HG03439 (cell line): ENCODE data around the gene ZFPL1.

ENCODE experiments used
- ATAC-seq: cut with Tn5 transposase; IDR thresholded peaks from one replicate; pipeline ENCODE4 v1.9.1; 2021; ENCODE audit warnings: mild to moderate bottlenecking, moderate library complexity; ENCODE audit not compliant: unreplicated experiment

Gene ZFPL1

DNA sequence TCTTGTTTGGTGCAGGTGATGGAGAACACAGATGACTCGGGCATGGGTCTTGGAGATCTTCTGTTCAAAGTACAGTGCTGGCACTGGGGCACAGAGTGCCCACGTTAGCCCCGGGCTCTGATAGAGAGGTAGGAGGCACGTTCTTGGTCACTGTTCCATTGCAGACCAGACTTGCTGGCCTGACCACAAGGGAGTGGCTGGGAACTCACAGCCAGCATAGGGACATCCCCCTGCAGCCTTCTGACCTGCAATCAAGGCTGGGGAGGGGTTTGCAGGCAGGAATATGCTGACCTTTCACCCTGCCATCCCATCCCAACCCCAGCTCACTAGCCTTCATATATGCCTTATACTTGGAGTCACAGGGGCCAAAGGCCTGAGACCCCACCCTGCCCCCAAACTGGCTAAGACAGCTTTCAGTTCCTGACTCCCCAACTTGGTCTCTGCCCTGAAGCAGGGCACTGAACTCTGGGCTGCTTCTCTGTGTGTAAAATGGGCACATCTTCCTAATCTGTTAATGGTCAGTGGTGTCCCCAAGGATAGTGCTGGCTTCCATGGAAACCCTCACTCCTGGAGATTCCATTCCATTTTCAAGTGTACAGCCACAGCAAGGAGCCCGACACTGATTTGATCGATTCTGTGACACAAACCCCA lies 42.7 kb downstream of the ZFPL1 start:
- no peak for ATAC-seq

GRCh38 chr11:65127473-65128181 lies 43.6 kb downstream of the ZFPL1 start:
- no peak for ATAC-seq

DNA sequence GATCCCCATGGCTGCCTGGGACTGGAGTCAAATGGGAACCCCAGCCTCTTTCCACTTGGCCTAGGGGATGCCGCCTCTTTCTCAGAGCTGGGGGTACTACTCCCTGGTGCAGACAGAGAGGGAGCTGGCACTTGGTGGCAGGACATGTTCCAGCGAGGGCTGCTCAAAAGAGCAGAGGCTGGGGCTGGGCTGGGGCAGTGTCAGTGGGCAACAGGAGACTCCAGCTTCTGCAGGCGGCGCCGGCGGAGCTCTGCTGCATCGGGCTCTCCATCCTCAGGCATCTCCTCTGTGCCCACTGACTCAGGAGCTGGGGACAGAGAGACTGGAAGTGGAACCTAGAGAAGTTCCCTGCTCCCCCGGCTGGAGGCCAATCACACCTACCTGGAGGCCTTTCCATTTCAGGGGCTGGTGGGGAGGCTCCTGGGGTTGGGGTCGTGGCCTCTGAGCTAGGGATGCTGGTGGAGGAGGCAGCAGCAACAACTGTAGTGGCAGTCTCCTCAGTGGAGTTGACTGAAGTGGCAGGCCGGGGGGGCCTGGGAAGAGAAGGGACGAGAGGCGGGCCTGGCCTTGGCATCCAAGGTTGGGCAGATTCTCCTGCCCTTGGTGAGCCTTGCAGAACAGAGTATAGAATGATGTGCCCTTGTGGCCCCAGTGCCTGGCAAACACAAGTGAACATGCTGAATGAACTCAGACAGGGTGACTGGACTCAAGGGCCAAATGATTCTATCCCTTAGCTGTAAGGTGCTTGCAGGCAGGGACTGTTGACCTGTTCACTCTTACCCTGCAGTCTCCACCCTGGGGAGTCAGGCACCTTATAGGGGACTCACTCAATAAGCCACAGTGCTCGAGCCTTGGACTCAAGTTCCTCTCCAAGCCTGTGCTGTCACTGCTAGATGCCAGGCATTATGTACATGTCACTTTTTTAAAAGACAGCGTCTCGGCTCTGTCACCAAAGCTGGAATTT lies 44.4 kb downstream of the ZFPL1 start:
- no peak for ATAC-seq

- ATAC-seq: no peak
Measured at GRCh38 chr11:65129649-65130441, 45.8 kb downstream of the ZFPL1 start.

DNA sequence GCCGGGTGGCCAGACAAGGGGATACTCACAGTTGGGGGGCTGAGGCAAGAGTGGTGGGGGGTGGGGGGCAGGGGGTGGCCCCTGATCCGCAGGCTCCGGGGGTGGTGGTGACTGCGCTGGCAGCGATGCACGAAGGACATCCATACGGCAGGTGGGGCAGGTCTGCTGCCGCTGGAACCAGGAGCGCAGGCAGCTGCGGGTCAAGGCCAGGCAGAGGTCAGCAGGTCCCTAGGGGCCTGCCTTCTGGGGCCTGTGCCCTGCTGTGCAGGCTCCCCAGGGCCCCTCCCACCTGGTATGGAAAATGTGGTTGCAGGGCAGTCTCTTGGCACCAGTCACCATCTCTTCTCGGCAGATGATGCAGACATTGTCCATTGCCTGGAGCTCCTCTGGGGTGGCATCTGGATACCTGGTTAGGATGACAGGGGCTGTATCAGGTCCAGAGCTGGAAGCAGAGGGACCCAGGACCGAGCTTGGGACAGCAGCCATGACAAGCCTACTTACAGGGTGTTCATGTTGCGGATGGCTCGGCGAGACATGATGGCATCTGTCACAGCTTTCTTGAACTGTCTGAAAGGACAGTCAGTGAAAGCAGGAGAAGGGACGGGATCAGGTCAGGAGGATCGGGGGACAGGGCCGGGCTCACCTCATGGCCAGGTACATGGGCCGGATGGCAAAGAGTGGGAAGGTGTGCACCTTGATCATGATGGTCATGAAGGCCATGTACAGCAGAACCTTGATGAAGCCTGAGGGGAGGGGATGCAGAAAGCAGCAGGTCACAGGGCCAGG lies 46.8 kb downstream of the ZFPL1 start:
- no peak for ATAC-seq

DNA sequence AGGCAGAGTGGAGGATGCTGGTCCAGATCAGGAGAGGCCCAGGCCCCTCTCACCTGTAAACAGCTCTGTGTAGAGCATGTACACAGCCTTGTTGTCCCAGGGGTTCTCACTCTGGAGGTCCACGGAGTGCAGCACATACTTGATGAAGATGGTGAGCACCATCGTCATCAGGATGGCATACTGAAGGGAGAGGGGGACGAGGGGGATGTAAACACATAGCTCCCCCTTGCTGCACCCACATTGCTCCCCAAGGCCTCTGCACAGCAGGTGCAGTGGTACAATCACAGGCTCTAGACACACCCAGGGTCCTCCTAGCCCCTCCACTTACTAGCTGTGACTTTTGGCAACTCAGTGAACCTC lies 47.4 kb downstream of the ZFPL1 start:
- no peak for ATAC-seq

DNA sequence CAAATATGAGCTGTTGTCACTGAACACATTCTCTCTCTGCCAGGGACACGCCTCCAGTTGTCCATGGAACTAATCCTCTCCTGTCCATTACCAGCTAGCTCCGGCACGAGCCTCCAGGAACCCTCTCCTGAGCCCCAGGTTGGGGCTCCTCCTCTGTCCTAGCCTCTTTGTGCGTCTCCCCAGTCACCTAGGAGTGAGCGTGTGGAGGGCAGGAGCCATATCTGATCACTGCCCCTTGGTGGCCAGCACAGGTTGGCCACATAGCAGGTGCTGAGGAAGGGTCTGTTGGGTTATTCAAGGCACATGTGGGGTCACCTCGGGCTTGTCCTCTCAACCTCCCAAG lies 47.8 kb downstream of the ZFPL1 start:
- ATAC-seq: no peak

DNA sequence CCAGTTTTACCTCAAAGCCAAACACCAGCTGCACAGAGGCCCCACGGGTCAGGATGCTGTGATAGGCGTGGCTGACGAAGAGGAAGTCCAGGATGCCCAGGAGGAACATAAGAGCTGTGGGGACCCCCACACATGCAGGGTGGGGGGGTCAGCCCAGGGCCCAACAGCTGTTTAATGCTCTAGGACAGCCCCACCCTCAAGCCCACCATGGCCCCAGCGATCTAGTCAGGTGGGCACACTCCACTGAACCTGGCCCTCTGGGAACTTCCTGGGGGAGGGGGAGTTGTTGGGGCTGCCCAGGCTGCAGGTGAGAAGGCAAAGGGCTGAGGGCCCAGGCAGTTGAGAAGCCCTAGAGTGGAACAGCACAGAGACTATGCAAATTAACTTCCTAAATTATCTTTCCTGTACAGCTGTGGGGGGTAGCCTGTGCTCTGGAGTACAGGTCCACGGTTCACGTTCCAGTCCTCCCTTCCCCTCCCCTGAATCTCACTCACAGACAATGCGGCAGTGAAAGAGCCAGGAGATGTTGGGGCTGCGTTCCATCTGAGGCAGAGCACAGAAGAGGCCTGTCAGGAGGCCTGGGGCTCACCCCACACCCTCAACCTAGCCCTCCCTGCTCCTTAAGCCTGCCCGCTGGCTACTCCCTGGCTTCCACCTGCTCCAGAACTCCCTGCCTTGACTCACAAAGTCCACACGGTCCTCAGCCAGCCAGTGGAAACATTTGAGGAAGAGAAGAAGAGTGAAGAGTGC lies 48.4 kb downstream of the ZFPL1 start:
- ATAC-seq: no peak

GRCh38 chr11:65132988-65133700 lies 49.1 kb downstream of the ZFPL1 start:
- no peak for ATAC-seq

- no peak for ATAC-seq
Measured at GRCh38 chr11:65133724-65134123, 49.7 kb downstream of the ZFPL1 start.

- peak; percentile 65 for ATAC-seq
Measured at GRCh38 chr11:65134240-65134951, 50.4 kb downstream of the ZFPL1 start, which contains the start of gene SYVN1. TSS of gene SYVN1 (minus strand) at chr11:65134519. CDS start at chr11:65133601, 918 bp downstream.

DNA sequence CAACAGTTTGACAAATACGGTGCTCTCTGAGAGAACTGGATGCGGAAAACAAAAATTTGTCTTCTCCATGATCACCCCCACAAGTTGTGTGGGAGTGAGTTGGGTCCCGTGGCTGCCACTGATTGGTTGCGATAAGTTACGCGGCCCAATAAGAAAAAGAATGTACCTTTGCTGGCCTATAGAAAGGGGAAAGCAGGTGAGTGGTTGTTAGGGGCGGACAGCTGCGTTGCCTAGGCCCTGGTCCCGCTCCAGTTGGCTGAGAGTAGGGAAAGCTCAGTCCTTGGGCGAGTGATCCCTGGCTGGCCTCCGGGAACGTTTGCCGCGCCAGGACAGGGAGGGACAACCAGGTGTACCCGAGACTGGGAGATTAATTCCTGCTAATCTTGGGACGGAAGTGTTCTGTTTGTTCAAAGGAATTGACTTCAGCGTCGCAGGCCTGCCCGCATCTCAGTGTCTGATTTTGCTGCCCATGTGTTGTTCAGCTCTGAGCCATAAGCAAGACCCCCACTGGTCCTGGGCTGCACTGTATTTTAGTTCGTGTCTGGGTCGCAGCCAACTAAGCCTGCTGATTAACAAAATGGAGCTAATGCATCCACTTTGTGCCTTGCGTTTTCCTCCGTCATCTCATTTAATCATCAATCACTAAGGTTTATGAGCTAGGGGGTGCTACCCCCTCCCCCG lies 51.1 kb downstream of the ZFPL1 start:
- ATAC-seq: peak; percentile 56

GRCh38 chr11:65135633-65136145 lies 51.7 kb downstream of the ZFPL1 start:
- no peak for ATAC-seq

DNA sequence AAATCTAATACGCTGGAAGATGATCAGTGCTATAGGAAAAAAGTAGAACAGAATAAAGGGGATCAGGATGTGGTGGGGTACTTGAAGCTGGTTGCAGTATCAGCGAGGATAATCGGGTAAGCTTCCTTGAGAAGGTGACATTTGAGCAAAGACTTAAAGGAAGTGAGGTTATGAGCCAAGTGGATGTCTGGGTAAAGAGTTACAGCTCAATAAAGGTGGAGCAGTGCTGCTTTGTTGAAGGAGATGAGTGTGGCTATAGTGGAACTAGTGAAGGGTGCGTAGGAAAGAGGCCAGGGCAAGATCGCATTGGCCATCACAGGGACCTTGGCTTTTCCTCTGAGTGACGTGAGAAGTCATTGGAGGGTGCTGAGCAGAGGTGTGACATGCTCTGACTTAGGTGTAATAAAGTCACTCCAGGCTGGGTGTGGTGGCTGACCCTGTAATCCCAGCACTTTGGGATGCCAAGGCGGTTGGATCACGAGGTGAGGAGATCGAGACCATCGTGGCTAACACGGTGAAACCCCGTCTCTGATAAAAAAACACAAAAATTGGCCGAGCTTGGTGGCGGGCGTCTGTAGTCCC lies 52.6 kb downstream of the ZFPL1 start:
- no peak for ATAC-seq
